ENCODE measurements around the gene RBMS3. TPM values are rescaled to one million over a fixed set of nuclear protein-coding genes. Genes with fewer than 3 reads are reported as not detected.

RBMS3 gene
- total and polyA plus RNA-seq, 2 of the 13 experiments (the other 11 are each of a cell fraction or from before 2014, with no cell fraction given), result not detected

DNA sequence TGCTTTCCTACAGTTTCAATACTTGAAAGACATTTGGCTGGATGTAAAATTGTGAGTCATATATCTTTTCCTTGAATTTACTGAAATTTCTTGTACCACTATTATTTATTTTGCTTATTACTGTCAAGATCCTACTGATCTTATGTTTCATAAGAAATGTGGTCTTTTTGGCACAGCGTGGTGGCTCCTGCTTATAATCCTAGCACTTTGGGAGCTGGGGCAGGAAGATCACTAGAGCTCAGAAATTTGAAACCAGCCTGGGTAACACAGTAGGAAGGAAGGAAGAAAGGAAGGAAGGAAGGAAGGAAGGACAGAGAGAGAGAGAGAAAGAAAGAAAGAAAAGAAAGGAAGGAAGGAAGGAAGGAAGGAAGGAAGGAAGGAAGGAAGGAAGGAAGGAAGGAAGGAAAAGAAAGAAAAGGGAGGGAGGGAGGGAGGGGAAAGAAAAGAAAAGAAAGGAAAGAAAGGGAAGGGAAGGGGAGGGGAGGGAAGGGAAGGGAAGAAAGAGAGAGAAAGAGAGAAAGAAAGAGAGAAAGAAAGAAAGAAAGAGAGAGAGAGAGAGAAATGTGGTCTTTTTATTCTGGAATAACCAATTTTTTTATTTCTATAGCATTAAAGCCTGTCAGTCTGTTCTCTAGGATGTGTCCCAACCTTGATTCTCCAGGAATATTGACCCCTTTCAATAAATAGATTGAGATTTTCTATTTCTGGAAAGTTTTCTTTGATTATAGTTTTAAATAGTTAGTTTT is 753.5 kb downstream of the RBMS3 start:
- Histone ChIP-seq H3K27me3 (ENCODE audit: control insufficient read depth in 1 of 2, insufficient read depth in 2 of 2, low read length in 2 of 2) (peaks cover 0 to 8% of the 10 kb centered on the region in 2 experiments; a peak in 2 of 5 replicates), H3K9ac (ENCODE audit: insufficient read depth, low read depth, low read length) (no peak overlapping the region), H3K4me1 (ENCODE audit: insufficient read depth, low read length) (no peaks in the 10 kb centered on the region), H3K4me3 (replicated peaks in 1 of 3; ENCODE audit: insufficient read depth in 1 of 3, low read depth in 2 of 3, low read length in 3 of 3) (no peak overlapping the region), H3K4me2 (ENCODE audit: low read depth, low read length) (no peak overlapping the region), H3K9me3 (ENCODE audit: low read length) (no peaks in the 10 kb centered on the region), H4K20me1 (ENCODE audit: insufficient read depth, low read length) (no peaks in the 10 kb centered on the region), H3K79me2 (ENCODE audit: insufficient read depth, low read length) (no peaks in the 10 kb centered on the region), H3K27ac (ENCODE audit: extremely low read length, insufficient read depth, low read length) (no peak overlapping the region), H3K36me3 (replicated peaks in 1 of 2; ENCODE audit: control insufficient read depth in 1 of 2, insufficient read depth in 2 of 2, low read length in 2 of 2) (no peaks in the 10 kb centered on the region), H2AFZ (ENCODE audit: low read length) (no peak overlapping the region)
- ATAC-seq (no peak), DNase-seq (ENCODE audit: low spot score) (no peak), FAIRE-seq (no peak)
- WGBS (ENCODE audit: low lambda C conversion rate), result 0% methylated on average over 1 of the region's 1 CpG
- ChIA-PET CTCF (ENCODE audit: low intra/inter-chr PET ratio, low total read pairs) (no interaction called here), POLR2A (no interaction called here)
- intact Hi-C loops (cut with micrococcal nuclease; ENCODE audit: unreplicated experiment), result no loop called here
- BruUV-seq (replicated peaks), result no TSS peak
- in situ Hi-C loops (cut with HindIII; ENCODE audit: extremely low pct_ligation_motif_present, low pct_unique_long_range_greater_than_20kb), result no loop called here
- TF ChIP-seq ARNT (IDR thresholded peaks at IDR 0.05), result no peak
- peak; percentile 73; the same call in 1 of the 2 replicates for TF ChIP-seq U2AF2 (IDR thresholded peaks at IDR 0.05; ENCODE audit: low read depth, low read length)
- no peak for TF ChIP-seq HNRNPH1 (optimal IDR thresholded peaks at IDR 0.05; ENCODE audit: low read depth, low read length)
- peak; percentile 97 for TF ChIP-seq HNRNPK (IDR thresholded peaks at IDR 0.05; ENCODE audit: low read depth, low read length, poor library complexity, severe bottlenecking)
- no peak for TF ChIP-seq U2AF1 (optimal IDR thresholded peaks at IDR 0.05; ENCODE audit: low read depth, low read length)

DNA sequence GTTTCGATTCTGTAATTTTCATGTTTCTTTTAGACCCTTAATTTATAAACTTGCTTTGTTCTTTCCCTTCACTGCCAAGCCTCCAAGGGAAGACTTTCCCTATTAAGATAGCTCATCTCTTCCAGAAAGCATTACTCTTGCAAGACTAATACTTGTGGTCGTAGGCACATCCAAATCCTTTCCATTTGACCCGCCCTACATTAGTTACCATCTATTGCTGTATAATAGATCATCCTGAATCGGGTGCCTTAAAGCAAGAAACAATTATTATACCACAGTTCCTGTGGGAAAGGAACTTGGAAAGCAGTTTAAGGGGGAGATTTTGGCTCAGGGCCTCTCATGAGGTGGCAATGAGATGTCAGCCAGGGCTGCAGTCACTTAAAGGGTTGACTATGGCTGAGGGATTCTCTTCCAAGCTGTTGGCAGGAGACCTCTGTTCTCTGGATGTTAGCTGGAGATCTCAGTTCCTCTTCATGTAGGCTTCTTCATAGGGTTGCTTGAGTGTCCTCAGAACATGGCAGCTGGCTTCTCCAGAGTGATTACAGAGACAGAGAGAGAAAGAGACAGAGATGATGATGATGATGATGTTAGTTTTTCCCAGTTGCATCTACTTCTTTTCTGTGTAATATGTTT is 755.2 kb downstream of the RBMS3 start:
- Histone ChIP-seq H2AFZ (ENCODE audit: low read length) (no peak overlapping the region), H3K4me3 (replicated peaks in 1 of 3; ENCODE audit: insufficient read depth in 1 of 3, low read depth in 2 of 3, low read length in 3 of 3) (no peak overlapping the region), H3K4me2 (ENCODE audit: low read depth, low read length) (no peak overlapping the region), H3K36me3 (replicated peaks in 1 of 2; ENCODE audit: control insufficient read depth in 1 of 2, insufficient read depth in 2 of 2, low read length in 2 of 2) (no peaks in the 10 kb centered on the region), H3K9me3 (ENCODE audit: low read length) (no peaks in the 10 kb centered on the region), H3K79me2 (ENCODE audit: insufficient read depth, low read length) (no peaks in the 10 kb centered on the region), H3K9ac (ENCODE audit: insufficient read depth, low read depth, low read length) (no peak overlapping the region), H3K27ac (ENCODE audit: extremely low read length, insufficient read depth, low read length) (no peak overlapping the region), H4K20me1 (ENCODE audit: insufficient read depth, low read length) (no peaks in the 10 kb centered on the region), H3K4me1 (ENCODE audit: insufficient read depth, low read length) (no peaks in the 10 kb centered on the region), H3K27me3 (ENCODE audit: control insufficient read depth in 1 of 2, insufficient read depth in 2 of 2, low read length in 2 of 2) (peaks cover 0 to 8% of the 10 kb centered on the region in 2 experiments; a peak in 2 of 5 replicates)
- CTCF ChIA-PET (ENCODE audit: low intra/inter-chr PET ratio, low total read pairs), result no interaction called here
- 2% methylated on average over 4 of the region's 4 CpGs for WGBS (ENCODE audit: low lambda C conversion rate)
- no peak for DNase-seq (ENCODE audit: low spot score)
- POLR2A ChIA-PET, result no interaction called here
- intact Hi-C loops (cut with micrococcal nuclease; ENCODE audit: unreplicated experiment), result no loop called here
- no TSS peak for BruUV-seq (replicated peaks)
- no peak for TF ChIP-seq TFDP2 (CRISPR knock-in tag; IDR thresholded peaks at IDR 0.05)
- TF ChIP-seq SMARCC2 (IDR thresholded peaks at IDR 0.05), result no peak
- TF ChIP-seq RFX1 (IDR thresholded peaks at IDR 0.05), result no peak
- no peak for TF ChIP-seq ATF2 (CRISPR knock-in tag; IDR thresholded peaks at IDR 0.05)
- TF ChIP-seq GATA4 (IDR thresholded peaks at IDR 0.05; ENCODE audit: borderline replicate concordance, low read depth), result no peak
- no peak for FAIRE-seq
- no peak for ATAC-seq
- in situ Hi-C loops (cut with HindIII; ENCODE audit: extremely low pct_ligation_motif_present, low pct_unique_long_range_greater_than_20kb), result no loop called here
